Breast epithelium (tissue), 3 donors: Measurements from ENCODE around the gene NT5DC4.

ENCODE experiments used
- POLR2A ChIP-seq: fragments of 450-650 bp; IDR thresholded peaks from one replicate; pipeline ENCODE4 v1.6.1; 2016; ENCODE audit warnings: antibody characterized with exemption, mild to moderate bottlenecking, moderate library complexity
- TF ChIP-seq, protein P1 (sequence below), 3 donors: fragments of 450-650 bp; IDR thresholded peaks; one replicate each; pipeline ENCODE4 v1.5.1; 2016 to 2017; ENCODE audit warnings: antibody characterized with exemption in 3 of 3, mild to moderate bottlenecking in 3 of 3, moderate library complexity in 3 of 3

DNA sequence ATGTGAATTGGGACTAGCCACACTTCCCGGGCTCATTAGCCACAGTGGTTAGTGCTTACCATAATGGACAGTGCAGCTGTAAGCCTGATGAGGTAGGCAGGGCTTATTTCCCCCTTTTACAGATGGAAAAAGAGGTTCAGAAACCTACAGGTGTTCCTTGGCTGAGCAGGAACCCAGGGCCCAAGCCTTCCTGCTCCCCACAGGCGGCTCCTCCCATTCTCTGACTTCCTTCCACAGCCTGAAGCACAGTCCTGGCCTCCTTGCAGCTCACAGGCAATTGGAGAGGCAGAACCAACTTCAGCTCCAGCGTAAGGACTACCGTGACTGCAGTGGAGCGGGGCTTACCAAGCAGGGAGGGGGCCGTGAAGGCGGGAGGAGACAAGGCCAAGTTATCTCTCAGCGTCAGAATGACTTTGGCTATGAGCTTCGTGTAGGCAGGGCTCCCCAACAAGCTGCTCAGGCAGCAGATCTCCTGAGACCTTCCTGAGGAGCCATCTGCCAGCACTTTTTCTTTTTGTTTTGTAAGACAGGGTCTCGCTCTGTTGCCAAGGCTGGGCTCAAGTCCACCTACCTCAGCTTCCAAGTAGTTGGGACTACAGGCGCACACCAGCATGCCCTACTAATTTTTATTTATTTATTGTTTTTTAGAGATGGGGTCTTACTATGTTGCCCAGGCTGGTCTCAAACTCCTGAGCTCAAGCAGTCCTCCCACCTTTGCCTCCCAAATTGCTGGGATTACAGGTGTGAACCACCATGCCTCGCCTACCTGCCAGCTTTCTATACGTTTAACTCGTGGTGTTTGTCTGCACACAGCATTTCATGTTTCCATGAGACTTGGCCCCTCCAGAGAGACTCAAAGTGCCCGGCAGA is 34.2 kb upstream of the NT5DC4 start:
- TF ChIP-seq, protein P1, sequence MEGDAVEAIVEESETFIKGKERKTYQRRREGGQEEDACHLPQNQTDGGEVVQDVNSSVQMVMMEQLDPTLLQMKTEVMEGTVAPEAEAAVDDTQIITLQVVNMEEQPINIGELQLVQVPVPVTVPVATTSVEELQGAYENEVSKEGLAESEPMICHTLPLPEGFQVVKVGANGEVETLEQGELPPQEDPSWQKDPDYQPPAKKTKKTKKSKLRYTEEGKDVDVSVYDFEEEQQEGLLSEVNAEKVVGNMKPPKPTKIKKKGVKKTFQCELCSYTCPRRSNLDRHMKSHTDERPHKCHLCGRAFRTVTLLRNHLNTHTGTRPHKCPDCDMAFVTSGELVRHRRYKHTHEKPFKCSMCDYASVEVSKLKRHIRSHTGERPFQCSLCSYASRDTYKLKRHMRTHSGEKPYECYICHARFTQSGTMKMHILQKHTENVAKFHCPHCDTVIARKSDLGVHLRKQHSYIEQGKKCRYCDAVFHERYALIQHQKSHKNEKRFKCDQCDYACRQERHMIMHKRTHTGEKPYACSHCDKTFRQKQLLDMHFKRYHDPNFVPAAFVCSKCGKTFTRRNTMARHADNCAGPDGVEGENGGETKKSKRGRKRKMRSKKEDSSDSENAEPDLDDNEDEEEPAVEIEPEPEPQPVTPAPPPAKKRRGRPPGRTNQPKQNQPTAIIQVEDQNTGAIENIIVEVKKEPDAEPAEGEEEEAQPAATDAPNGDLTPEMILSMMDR (IDR thresholded peaks at IDR 0.05): no peak
- no peak for TF ChIP-seq POLR2A
